Uterus (tissue), 2 donors: Measurements from ENCODE around the gene ZNF474.

Source experiments
- CTCF ChIP-seq, 4 experiments: fragments of 200-600 bp in 2 of 4; fragments of 450-650 bp in 2 of 4; sonication (generic) in 2 of 4; IDR thresholded peaks; one replicate each; pipeline ENCODE4 v1.5.1; 2016 to 2019; ENCODE audit warnings: antibody characterized with exemption in 4 of 4, mild to moderate bottlenecking in 2 of 4, moderate library complexity in 1 of 4
- POLR2A ChIP-seq, 2 donors: fragments of 450-650 bp; IDR thresholded peaks; one replicate each; pipeline ENCODE4 v1.6.1; 2016; ENCODE audit warnings: antibody characterized with exemption in 2 of 2, mild to moderate bottlenecking in 1 of 2, moderate library complexity in 1 of 2

DNA sequence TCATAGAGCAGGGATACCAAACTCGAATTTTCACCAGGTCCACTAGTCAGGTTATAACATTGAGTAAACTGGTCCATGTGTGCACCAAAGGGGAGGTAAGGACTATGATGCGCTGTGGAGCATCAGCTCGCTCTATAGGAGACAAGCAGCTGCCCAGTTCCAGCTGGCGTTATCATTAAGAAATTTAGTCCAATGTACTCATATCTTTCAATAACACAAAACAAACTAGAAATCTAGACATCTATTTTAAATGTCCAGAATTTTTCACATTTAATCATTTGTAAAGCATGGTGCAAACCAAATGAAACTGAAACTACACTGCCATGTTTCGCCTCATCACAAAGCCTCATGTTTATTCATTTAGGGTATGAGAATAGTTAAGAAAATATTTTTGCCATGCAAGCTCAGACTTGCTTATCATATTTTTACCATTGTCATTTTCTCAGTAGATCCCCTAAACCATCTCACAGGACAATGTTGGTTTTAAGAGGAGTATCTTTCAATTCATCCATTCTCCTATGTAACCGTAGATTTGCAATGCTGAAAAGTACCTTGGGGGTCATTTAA, 50.9 kb downstream of the ZNF474 start:
- no peak for TF ChIP-seq POLR2A (IDR thresholded peaks at IDR 0.05)
- TF ChIP-seq CTCF (IDR thresholded peaks at IDR 0.05) = no peak
